HG02885 (cell line): Measurements from ENCODE around the gene CIAO3.
"Not testable (repeated sequence)": the region's sequence is repeated elsewhere in the genome, so short reads cannot be mapped to it uniquely, and the experiment has no call there.

Experiments
- ATAC-seq: cut with Tn5 transposase; IDR thresholded peaks from one replicate; pipeline ENCODE4 v1.9.1; 2021; ENCODE audit warnings: mild to moderate bottlenecking; ENCODE audit not compliant: unreplicated experiment, poor library complexity

CIAO3 gene

GRCh38 chr16:714558-715476, 26.0 kb downstream of the CIAO3 start, which contains the start of gene METRN:
TSS of gene METRN (plus strand) at chr16:715118. CDS start at chr16:715290, 172 bp downstream.
- peak; percentile 81 for ATAC-seq

- no peak for ATAC-seq
Observed at GRCh38 chr16:714079-714478, 26.7 kb downstream of the CIAO3 start.

DNA sequence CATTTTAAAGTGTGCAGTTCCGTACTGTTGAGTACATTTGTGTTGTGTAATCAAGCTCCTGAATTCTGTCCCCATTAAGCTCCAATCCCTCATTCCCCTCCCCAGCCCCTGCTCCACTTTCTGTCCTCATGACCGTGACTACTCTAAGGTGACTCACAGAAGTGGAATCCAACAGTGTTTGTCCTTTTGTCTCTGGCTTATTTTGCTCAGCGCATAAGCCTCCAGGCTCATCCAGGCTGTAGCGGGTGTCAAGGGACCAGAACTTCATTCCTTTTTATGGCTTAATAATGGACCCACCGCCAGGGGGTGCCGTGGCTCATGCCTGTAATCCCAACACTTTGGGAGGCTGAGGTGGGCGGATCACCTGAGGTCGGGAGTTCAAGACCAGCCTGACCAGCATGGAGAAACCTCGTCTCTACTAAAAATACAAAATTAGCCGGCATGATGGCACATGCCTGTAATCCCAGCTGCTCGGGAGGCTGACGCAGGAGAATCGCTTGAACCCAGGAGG, 28.0 kb downstream of the CIAO3 start:
- ATAC-seq: not testable (repeated sequence)

- no peak for ATAC-seq
Observed at GRCh38 chr16:711548-712320, 29.1 kb downstream of the CIAO3 start.

DNA sequence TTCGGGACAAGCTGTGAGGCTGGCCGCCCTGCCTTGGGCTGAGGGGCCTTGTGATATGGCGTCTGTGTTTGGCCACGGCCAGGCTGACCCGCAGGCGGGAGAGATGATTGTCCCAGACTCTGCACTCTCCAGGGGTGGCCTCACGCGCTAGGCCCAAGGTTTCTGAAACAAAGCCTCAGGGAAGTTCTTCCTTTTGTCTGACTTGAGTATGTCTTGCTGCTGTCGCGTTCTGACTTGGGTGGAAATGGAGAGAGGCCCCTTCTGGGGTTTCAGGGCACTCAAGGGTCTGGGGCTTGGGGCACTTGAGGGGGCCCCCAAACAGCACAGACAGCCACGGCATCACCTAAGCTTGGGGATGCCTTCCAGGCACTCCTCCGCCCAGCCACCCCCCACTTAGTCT, 29.7 kb downstream of the CIAO3 start:
- ATAC-seq: no peak

DNA sequence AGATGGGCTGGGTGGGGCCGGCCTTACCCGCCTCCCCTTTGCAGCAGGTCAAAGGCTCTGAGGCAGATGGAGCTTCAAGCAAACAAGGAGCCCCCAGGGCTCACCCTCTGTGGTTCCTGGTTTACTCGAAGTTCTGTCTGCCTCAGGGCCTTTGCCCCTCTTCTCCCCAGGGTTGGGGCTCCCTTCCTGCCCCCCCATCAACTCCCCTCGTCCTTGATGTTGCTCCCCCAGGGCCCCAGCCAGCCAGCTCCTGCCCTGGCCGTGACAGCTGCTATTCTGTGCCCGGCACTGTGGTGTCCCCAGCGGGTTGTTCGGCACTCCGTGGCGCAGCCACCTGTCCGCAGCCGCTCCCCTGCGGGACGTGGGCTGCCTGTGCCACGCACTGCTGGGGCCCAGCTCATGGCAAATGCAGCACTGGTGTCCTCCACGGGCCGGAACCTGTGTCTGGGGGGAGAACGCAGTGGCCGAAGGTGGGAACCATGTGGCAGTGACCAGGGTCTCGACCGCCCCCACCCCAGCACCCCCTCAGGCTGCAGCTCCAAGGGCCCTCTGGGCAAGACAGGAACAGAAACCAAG, 30.2 kb downstream of the CIAO3 start:
- ATAC-seq: no peak

DNA sequence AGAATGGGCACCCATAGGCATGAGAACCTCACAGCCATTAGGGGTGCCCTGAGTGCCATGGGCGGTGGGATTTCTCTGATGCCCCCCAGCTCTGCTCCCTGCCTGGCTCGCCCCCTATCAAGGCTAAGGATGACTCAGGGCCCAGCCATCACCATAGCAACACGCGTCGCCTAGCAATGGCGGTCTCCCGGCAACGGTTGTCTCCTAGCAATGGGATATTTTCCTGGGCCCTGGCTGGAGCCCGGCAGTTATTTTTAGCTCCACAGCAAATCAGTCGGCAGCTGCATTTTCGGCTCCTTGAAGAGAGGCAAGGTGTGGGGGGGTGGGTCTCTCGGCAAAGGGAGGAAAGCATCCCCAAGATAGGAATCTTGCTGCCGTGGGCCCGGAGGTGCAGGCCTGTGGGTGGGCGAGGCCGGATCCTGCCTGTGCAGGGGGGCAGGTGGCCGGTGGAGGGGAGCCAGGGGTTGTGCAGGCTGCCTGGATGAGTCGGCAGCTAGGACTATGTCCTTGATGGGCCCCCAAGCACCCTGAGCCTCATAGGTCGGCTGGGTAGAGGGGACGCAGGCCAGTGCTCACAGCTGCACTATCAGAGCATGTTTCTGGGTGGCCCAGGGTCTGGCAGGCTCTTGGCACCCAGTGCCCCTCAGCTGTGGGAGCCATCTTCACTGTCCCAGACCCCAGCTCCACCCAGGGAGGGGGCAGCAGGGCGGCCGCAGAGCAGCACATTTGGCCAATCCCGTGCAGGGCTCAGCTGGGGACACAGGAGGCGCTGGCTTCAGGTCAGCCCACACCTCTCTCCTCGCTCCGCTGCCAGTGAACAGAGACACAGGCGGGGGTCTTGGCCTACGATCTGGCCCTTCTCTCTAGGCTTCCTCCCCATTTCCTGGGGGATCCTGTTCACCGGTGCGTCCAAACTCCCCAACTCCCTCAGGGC, 31.0 kb downstream of the CIAO3 start:
- ATAC-seq: no peak

DNA sequence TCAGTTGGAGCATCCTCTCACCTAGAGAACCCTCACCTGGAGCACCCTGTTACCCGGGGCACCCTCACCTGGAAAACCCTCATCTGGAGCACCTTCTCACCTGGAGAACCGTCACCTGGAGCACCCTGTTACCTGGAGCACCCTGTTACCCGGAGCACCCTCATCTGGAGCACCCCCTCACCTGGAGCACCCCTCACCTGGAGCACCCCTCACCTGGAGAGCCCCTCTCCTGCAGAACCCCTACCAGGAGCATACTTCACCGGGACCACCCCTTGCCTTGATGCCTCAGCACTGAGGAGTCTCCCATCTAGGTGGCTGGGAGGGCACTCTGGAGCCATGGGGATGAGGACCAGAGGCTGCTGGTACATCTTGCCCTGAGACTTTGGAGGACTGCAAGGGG, 31.8 kb downstream of the CIAO3 start:
- no peak for ATAC-seq

GRCh38 chr16:708019-708418, 32.8 kb downstream of the CIAO3 start:
- no peak for ATAC-seq

GRCh38 chr16:707062-707538, 33.7 kb downstream of the CIAO3 start:
- ATAC-seq: no peak

DNA sequence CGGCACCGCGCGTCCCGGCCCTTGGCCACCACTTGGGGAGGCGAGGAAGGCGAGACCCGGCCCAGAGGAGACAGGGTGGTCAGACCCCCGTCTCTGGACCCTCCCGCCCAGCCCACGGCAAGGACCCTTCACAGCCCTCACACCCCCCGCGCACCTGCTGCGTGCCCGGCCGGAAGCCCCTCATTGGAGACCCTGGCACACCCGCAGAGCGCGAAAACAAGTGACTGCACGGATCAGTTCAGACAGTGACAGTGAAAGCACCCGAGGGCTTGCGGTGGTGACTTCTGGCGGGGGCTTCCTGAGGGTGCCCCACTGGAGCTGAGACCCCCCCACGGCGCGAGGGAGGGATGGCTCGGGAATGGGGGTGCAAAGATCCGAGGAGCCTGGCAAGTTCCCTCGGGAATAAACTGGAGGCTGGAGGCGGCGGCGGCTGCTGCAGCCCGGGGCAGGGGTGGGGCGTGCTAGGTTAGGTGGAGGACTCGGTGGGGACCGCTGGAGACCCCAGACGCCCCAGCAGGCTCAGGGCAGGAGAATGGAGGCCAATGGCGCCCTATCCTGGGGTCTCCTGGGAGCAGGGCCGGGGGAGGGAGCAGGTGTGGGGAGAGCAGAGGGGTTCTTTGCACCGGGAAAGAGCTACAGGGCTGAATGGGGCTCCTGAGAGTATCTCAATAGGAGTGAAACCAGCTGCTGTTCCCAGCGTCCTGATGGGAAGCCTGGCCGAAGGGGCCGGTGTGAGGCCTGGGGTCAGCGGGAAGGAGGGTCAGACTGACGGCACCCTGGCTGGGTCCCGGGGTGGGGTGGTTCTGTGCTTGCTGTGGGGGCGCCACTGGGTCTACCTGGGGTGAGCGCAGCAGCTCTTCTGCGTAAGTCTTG, 34.4 kb downstream of the CIAO3 start:
- ATAC-seq: no peak

DNA sequence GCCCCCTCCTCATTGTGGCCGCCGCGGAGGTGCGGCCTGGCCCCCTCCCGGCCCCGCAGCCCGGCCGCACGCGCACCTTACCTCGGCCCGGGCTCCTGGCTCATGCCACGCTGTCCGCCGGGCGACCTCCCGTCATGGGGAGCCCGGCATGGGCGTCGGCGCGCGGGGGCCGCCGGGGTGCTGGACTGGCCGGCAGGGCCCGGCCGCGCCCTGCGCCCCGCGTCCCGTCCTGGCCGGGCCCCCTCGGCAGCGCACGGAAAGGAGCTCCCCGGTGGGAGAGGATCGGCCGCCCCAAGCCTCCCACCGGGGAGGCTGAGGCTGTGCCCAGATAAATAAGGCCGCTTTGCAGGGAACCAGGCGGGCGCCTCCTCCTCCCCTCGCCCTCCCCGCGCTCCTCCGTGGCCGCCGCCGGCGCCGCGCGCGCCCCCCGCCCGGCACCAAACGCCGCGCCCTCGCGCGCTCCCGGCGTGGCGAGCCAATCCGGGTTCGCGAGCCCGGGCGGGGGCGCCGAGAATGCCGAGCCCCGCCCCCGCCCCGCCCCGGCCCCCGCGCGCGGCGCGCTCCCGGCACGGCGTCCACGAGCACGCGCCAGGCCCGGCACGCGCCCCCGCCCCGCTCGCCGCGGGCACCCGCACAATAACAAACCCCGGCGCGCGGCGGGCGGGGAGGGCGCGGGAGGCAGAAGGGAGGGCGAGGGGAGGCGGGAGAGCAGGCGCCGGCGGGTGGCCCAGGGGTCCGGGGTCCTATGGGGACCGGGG, 35.2 kb downstream of the CIAO3 start, which contains the start of gene FBXL16:
FBXL16 (minus strand) TSS at position 371 of the 758 bp plus-strand sequence. CDS start 8,396 bp downstream, outside the sequence.
- no peak for ATAC-seq

DNA sequence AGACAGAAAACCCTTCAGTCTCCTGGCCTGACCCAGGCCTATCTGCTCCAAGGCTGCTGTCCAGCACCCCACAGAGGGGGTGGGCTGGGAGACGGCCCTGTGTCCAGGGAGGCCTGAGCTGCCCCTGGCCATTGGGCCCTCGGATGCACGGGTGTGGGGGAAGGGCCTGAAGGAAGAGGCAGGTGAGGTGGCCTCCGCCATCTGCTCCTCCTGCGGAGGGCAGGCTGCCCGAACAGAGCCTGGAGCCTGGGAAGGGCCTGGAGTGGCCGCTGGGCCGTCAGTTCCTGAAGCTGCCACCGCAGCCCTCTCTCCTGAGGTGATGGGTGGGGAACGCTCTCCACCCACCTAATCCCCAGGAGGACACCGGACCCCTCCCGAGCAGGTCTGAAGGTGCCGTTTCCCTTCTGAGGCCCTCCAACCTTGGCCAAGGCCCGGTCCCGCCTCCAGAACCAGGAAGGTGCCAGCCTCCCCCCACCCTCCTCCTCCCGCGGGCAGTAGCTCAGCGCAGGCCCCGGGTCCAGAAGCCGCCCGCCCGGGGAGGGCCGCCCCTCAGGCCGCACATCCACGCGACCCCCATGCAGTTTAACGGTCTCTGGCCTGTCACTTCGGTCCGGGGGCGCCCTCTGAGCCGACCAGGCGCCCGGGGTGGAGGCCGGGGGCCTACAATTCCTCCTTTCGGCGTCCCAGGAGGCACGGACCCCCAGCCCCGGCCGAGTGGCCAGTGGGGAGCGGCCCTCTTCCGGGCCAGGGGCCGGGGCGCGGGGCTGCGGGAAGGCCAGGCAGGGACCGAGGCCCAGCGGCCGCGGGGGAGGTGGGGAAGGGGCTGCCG, 36.0 kb downstream of the CIAO3 start:
- no peak for ATAC-seq

- ATAC-seq: no peak
Observed at GRCh38 chr16:704047-704446, 36.8 kb downstream of the CIAO3 start.

DNA sequence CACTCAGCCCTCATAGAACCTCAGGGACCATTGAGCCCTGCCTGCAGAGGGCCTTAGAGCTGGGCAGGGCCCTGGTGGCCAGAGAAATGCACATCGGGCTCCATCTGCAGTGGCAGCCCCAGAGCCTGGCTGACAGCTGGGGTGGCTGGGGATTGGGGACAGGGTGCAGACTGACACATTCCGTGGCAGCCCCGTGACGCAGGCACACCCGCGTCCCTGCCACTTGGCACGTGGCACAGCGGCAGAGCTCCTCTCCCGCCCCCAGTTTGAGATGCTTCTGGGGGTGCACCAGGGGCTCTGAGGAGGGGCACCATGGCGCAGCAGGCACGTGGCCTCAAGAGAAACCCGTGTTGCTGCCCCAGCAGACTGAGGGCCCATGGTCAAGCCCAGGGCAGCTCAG, 37.4 kb downstream of the CIAO3 start:
- no peak for ATAC-seq

GRCh38 chr16:702341-702740, 38.5 kb downstream of the CIAO3 start:
- ATAC-seq: no peak
